Glutamatergic neuron (in vitro differentiated cells): Measurements from ENCODE around the gene KRTAP4-4. TPM values are rescaled to one million over a fixed set of nuclear protein-coding genes. Genes with fewer than 3 reads are reported as not detected.
"Not testable (repeated sequence)": the region's sequence is repeated elsewhere in the genome, so short reads cannot be mapped to it uniquely, and the experiment has no call there.

Source experiments
- DNase-seq: peaks from one replicate; pipeline ENCODE4 v3.0.0; 2022
- H3K27ac Mint-ChIP-seq: one replicate; pipeline ENCODE4 v1.8.0; 2020; ENCODE audit warnings: mild to moderate bottlenecking, mixed read lengths, inconsistent platforms; ENCODE audit not compliant: unreplicated experiment
- H3K27me3 Mint-ChIP-seq: one replicate; pipeline ENCODE4 v1.8.0; 2020; ENCODE audit warnings: mild to moderate bottlenecking, moderate library complexity, mixed read lengths, inconsistent platforms; ENCODE audit not compliant: unreplicated experiment
- H3K36me3 Mint-ChIP-seq: one replicate; pipeline ENCODE4 v1.8.0; 2020; ENCODE audit warnings: mild to moderate bottlenecking, mixed read lengths, inconsistent platforms; ENCODE audit not compliant: unreplicated experiment
- H3K4me1 Mint-ChIP-seq: one replicate; pipeline ENCODE4 v1.8.0; 2020; ENCODE audit warnings: mild to moderate bottlenecking, low read depth, mixed read lengths, inconsistent platforms; ENCODE audit not compliant: unreplicated experiment
- H3K4me3 Mint-ChIP-seq: one replicate; pipeline ENCODE4 v1.8.0; 2020; ENCODE audit warnings: mild to moderate bottlenecking, mixed read lengths, inconsistent platforms; ENCODE audit not compliant: unreplicated experiment
- H3K9me3 Mint-ChIP-seq: one replicate; pipeline ENCODE4 v1.8.0; 2020; ENCODE audit warnings: mild to moderate bottlenecking, moderate library complexity, mixed read lengths, inconsistent platforms; ENCODE audit not compliant: unreplicated experiment
- CTCF ChIP-seq: fragments of 200-600 bp; sonication (generic); IDR thresholded peaks from one replicate; pipeline ENCODE4 v1.5.0; 2021; ENCODE audit not compliant: partially characterized antibody, unreplicated experiment
- total RNA-seq: library from RNA; stranded (reverse); fragmentation: NEBNext Ultra II Directional; extraction: Animal tissue kit (Norgen Biotek cat#: 25700); gene quantifications from one replicate; pipeline ENCODE4 v1.2.1, GENCODE V29; 2021; ENCODE audit not compliant: unreplicated experiment

Gene KRTAP4-4
- total RNA-seq, 1 donor from 2014 or later: not detected

- no peak for TF ChIP-seq CTCF
- DNase-seq: no peak
- Mint-ChIP-seq H3K27ac (no peak overlapping the region), H3K4me1 (no peaks in the 10 kb centered on the region), H3K36me3 (peaks cover 12% of the 10 kb centered on the region), H3K27me3 (peaks cover 8% of the 10 kb centered on the region), H3K4me3 (no peak overlapping the region), H3K9me3 (peaks cover 12% of the 10 kb centered on the region)
These were observed 12.9 kb downstream of the KRTAP4-4 start for GRCh38 chr17:41147531-41148204.

- Mint-ChIP-seq H3K4me3 (no peak overlapping the region), H3K27ac (no peak overlapping the region), H3K4me1 (no peaks in the 10 kb centered on the region), H3K9me3 (peaks cover 12% of the 10 kb centered on the region), H3K27me3 (peaks cover 8% of the 10 kb centered on the region), H3K36me3 (peaks cover 21% of the 10 kb centered on the region)
- DNase-seq: no peak
- TF ChIP-seq CTCF: no peak
These were observed 15.3 kb downstream of the KRTAP4-4 start for GRCh38 chr17:41145261-41145660.

GRCh38 chr17:41144846-41145245 lies 15.7 kb downstream of the KRTAP4-4 start:
- TF ChIP-seq CTCF: no peak
- DNase-seq: no peak
- Mint-ChIP-seq H3K9me3 (peaks cover 12% of the 10 kb centered on the region), H3K4me3 (no peak overlapping the region), H3K27me3 (peaks cover 8% of the 10 kb centered on the region), H3K36me3 (peaks cover 21% of the 10 kb centered on the region), H3K4me1 (no peaks in the 10 kb centered on the region), H3K27ac (no peak overlapping the region)

GRCh38 chr17:41141361-41141760 lies 19.2 kb downstream of the KRTAP4-4 start:
- Mint-ChIP-seq H3K27ac (no peak overlapping the region), H3K9me3 (peaks cover 6% of the 10 kb centered on the region)
- no peak for TF ChIP-seq CTCF

DNA sequence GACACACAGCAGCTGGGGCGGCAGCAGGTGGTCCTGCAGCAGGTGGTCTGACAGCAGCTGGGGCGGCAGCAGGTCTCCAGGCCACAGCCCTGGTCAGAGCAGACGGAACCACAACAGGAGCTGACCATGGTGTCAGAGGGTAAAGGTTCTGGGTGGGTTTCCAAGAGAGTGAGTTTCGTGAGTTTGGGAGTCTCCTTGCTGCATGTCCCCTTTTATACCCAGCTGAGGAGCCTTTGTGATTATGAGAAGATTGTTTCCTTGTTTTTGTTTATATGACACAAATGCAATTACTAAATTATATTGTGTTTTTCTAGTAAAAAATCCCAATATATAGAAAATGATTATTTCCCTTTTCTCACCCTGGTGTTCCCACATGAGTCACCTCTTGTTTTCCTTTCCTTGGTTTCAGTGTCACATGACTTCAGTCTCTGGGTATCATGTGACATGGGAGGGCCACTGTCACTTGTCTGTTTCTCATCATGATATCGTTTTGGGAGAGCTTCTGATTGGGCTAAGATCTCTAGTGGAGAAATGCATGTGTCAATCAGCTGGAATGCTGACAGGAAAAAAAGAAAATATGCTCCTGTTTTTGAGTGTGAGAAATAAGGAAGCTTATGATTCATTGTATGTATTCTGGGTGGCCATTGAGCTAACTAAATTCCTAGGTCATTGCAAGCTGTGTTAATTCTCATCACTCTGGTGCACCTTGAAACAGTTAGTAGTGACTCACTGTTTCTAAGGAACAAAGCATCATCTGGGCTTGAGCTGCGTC lies 20.0 kb downstream of the KRTAP4-4 start, which contains the start of gene KRTAP4-6:
Gene KRTAP4-6 (minus strand): TSS at position 185 of the 772 bp plus-strand sequence. CDS start 57 bp downstream, at position 128.
- peaks cover 22% of the 10 kb centered on the region for H3K36me3 Mint-ChIP-seq
- TF ChIP-seq CTCF: no peak
- H3K27ac Mint-ChIP-seq: peak within 1 kb of the TSS; percentile 62
- no peak within 1 kb of the TSS for H3K4me3 Mint-ChIP-seq
- H3K9me3 Mint-ChIP-seq: peaks cover 6% of the 10 kb centered on the region
- no peak for DNase-seq
- H3K4me1 Mint-ChIP-seq: no peaks in the 10 kb centered on the region
- H3K27me3 Mint-ChIP-seq: peaks cover 3% of the 10 kb centered on the region

More at GRCh38 chr17:41141361-41141760, 19.2 kb downstream of the KRTAP4-4 start:
- Mint-ChIP-seq H3K36me3 (peaks cover 22% of the 10 kb centered on the region), H3K27me3 (peaks cover 3% of the 10 kb centered on the region), H3K4me3 (no peak overlapping the region), H3K4me1 (no peaks in the 10 kb centered on the region)
- no peak for DNase-seq

DNA sequence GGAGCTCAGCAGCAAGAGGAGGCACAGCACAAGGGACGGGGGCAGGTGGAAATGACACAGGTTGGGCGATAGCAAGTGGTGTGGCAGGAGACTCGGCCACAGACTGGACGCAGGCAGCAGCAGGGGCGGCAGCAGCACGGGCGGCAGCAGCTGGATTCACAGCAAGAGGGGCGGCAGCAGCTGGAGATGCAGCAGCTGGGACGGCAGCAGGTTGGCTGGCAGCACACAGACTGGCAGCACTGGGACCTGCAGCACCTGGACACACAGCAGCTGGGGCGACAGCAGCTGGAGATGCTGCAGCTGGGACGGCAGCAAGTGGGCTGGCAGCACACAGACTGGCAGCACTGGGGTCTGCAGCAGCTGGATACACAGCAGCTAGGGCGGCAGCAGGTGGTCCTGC lies 20.7 kb downstream of the KRTAP4-4 start:
- not testable (repeated sequence) for H3K4me1 Mint-ChIP-seq, DNase-seq, H3K9me3 Mint-ChIP-seq, H3K27me3 Mint-ChIP-seq, H3K4me3 Mint-ChIP-seq
- peaks cover 22% of the 10 kb centered on the region for H3K36me3 Mint-ChIP-seq
- H3K27ac Mint-ChIP-seq: peak overlapping the region; percentile 62
